K562 (cell line): Measurements from ENCODE around the gene ANKRD65. TPM values are rescaled to one million over a fixed set of nuclear protein-coding genes. Genes with fewer than 3 reads are reported as not detected.

Experiments used
- ARID2 ChIP-seq: fragments of 450-650 bp; IDR thresholded peaks from 2 replicates; pipeline ENCODE4 v1.6.1; 2017; ENCODE audit warnings: antibody characterized with exemption, mild to moderate bottlenecking
- CBFA2T3 ChIP-seq: fragments of 450-650 bp; IDR thresholded peaks from 2 replicates; pipeline ENCODE4 v1.6.1; 2017
- CBX1 ChIP-seq: sonication (generic); IDR thresholded peaks from 2 replicates; pipeline ENCODE4 v1.6.1; 2016; ENCODE audit warnings: antibody characterized with exemption, low read depth, mild to moderate bottlenecking
- GATAD2A ChIP-seq: fragments of 450-650 bp; IDR thresholded peaks from 2 replicates; pipeline ENCODE4 v1.6.1; 2017
- GATAD2B ChIP-seq: fragments of 450-650 bp; IDR thresholded peaks from 2 replicates; pipeline ENCODE4 v1.6.1; 2017; ENCODE audit warnings: mild to moderate bottlenecking, borderline replicate concordance
- MAZ ChIP-seq, 2 experiments: fragments of 450-650 bp in 1 of 2; sonication (generic) in 1 of 2; formaldehyde crosslinking; IDR thresholded peaks in 1 of 2; conservative IDR thresholded peaks in 1 of 2; 2 replicates each; pipeline versions ENCODE4 v1.4.0 to v1.5.0; 2020; ENCODE audit warnings: mild to moderate bottlenecking in 1 of 2, missing genetic modification reagents in 1 of 2
- MBD2 ChIP-seq: sonication (generic); IDR thresholded peaks from 2 replicates; pipeline ENCODE4 v1.6.1; 2016; ENCODE audit warnings: low read depth, borderline replicate concordance
- MECOM ChIP-seq: fragments of 250-450 bp; sonication (Bioruptor Pico); IDR thresholded peaks from 2 replicates; pipeline ENCODE4 v1.8.0; 2022; ENCODE audit warnings: inconsistent platforms
- MED1 ChIP-seq: sonication (generic); formaldehyde crosslinking; IDR thresholded peaks from 2 replicates; pipeline ENCODE4 v1.8.1; 2023; ENCODE audit warnings: missing genetic modification reagents, borderline replicate concordance
- NR3C1 ChIP-seq: sonication (generic); formaldehyde crosslinking; IDR thresholded peaks from 2 replicates; pipeline ENCODE4 v1.8.1; 2022; ENCODE audit warnings: missing genetic modification reagents
- NRF1 ChIP-seq, 2 experiments: fragments of 450-650 bp; IDR thresholded peaks in 1 of 2; conservative IDR thresholded peaks in 1 of 2; 2 replicates each; pipeline ENCODE4 v1.6.1; 2014; ENCODE audit warnings: mild to moderate bottlenecking in 2 of 2
- PBX2 ChIP-seq, 2 experiments: IDR thresholded peaks in 1 of 2; conservative IDR thresholded peaks in 1 of 2; 2 replicates each; pipeline ENCODE4 v1.6.1; 2016; ENCODE audit warnings: low read depth in 2 of 2, mild to moderate bottlenecking in 1 of 2, missing compliant biosample characterization in 1 of 2, missing genetic modification characterization in 1 of 2, moderate library complexity in 1 of 2
- RBM34 ChIP-seq: fragments of 200-400 bp; formaldehyde crosslinking; IDR thresholded peaks from 2 replicates; pipeline ENCODE4 v1.6.1; 2018; ENCODE audit warnings: low read length, borderline replicate concordance; ENCODE audit not compliant: insufficient read depth
- ZBTB43 ChIP-seq: sonication (generic); formaldehyde crosslinking; IDR thresholded peaks from 2 replicates; pipeline ENCODE4 v1.8.0; 2023; ENCODE audit warnings: mild to moderate bottlenecking, missing genetic modification reagents
- polyA plus RNA-seq, 8 experiments: library from polyadenylated mRNA; depleted of rRNA in 4 of 8; stranded (reverse) in 5 of 8; unstranded in 3 of 8; fragments of >200 nt; fragmentation: Nextera tagmentation in 2 of 8; fragmentation: Illumina TruSeq in 1 of 8; extraction: Ambion mirVana in 2 of 8; extraction: Trizol in 1 of 8; gene quantifications; 2 replicates each; pipeline versions ENCODE4 v1.2.1 to v1.2.3, GENCODE V29; 2011 to 2014; ENCODE audit warnings: inconsistent platforms in 1 of 8, missing spikeins in 1 of 8
- total RNA-seq, 7 experiments: library from RNA; depleted of rRNA in 6 of 7; stranded (reverse); fragments of >200 nt in 6 of 7; fragmentation: Illumina TruSeq in 2 of 7; extraction: Trizol in 2 of 7; gene quantifications; 2 replicates each; pipeline versions ENCODE4 v1.2.1 to v1.2.3, GENCODE V29; 2011 to 2021; ENCODE audit warnings: low replicate concordance in 1 of 7
- TF ChIP-seq, protein P1 (sequence below): sonication (generic); formaldehyde crosslinking; IDR thresholded peaks from 2 replicates; pipeline ENCODE4 v1.8.0; 2022; ENCODE audit warnings: missing genetic modification reagents, mild to moderate bottlenecking, moderate library complexity, borderline replicate concordance
- TF ChIP-seq, protein P2 (sequence below): fragments of 200-800 bp; sonication (Bioruptor generic); IDR thresholded peaks from 2 replicates; pipeline ENCODE4 v1.6.1; 2016; ENCODE audit warnings: missing genetic modification characterization, missing compliant biosample characterization

Gene ANKRD65
- total and polyA plus RNA-seq, 9 of the 15 experiments (the other 6 are each of a cell fraction or from before 2014, with no cell fraction given) = not detected

DNA sequence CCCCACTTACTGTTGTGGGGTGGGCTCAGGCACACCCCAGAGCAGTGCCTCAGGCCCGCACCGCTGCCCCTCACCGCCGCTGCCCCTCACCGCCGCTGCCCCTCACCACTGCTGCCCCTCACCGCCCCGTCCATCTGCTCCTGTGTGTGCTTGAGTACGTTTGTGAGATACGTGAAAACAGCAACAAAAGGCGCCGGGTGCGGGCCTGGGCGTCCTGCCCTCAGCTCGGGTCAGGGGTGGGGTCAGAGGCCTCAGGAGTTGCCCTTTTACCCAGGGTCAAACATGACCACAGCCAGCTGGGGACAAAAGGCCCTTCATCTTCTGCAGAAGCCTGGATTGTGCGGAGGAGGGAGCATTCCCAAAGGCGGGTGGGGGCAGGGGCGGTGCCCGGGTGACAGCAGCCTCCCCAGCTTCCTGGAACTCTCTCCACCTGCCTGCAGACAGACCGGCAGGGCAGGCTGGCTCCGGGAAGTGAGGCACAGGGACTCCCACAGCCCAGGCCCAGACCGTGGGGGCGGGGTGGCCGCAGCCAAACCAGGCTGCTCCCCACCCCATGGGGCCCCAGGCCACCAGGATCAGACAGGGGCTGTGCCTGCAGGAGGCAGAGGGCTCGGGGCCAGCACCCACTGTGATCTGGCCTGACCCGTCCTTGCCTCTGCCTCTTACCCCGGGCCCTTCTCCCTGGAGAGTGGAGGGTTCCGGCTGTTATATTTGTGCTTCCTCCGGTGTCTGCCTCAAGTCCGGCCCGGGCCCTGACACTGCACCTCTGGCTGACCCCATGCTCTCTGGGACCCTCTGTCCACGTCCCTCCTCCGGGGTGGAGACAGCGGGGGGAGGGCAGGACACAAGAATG, 12.1 kb upstream of the ANKRD65 start (continued):
- TF ChIP-seq, protein P1, sequence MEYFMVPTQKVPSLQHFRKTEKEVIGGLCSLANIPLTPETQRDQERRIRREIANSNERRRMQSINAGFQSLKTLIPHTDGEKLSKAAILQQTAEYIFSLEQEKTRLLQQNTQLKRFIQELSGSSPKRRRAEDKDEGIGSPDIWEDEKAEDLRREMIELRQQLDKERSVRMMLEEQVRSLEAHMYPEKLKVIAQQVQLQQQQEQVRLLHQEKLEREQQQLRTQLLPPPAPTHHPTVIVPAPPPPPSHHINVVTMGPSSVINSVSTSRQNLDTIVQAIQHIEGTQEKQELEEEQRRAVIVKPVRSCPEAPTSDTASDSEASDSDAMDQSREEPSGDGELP (CRISPR knock-in tag) = peak; percentile 96
- TF ChIP-seq PBX2 (CRISPR knock-in tag; IDR thresholded peaks at IDR 0.05; ENCODE audit: low read depth) (no peak), PBX2 (tag; conservative IDR thresholded peaks at IDR 0.05; ENCODE audit: low read depth) (no peak), ZBTB43 (CRISPR knock-in tag) (no peak), CBX1 (0 out of 2 replicates have a peak, but pooled peaks have one; percentile 26), RBM34 (no peak), NRF1 (conservative IDR thresholded peaks at IDR 0.05 in 1 of 2, IDR thresholded peaks at IDR 0.05 in 1 of 2) (peak; percentile 31 to 39; a peak in 3 of 4 replicates), NR3C1 (CRISPR knock-in tag) (no peak), MECOM (no peak), GATAD2A (peak; percentile 40; the same call in 1 of the 2 replicates), ARID2 (no peak), GATAD2B (peak; percentile 31; the same call in 1 of the 2 replicates), MBD2 (no peak), MAZ (CRISPR knock-in tag; conservative IDR thresholded peaks at IDR 0.05 in 1 of 2, IDR thresholded peaks at IDR 0.05 in 1 of 2) (peak; percentile 92 to 95), MED1 (CRISPR knock-in tag) (no peak), CBFA2T3 (peak; percentile 54)
- TF ChIP-seq, protein P2, sequence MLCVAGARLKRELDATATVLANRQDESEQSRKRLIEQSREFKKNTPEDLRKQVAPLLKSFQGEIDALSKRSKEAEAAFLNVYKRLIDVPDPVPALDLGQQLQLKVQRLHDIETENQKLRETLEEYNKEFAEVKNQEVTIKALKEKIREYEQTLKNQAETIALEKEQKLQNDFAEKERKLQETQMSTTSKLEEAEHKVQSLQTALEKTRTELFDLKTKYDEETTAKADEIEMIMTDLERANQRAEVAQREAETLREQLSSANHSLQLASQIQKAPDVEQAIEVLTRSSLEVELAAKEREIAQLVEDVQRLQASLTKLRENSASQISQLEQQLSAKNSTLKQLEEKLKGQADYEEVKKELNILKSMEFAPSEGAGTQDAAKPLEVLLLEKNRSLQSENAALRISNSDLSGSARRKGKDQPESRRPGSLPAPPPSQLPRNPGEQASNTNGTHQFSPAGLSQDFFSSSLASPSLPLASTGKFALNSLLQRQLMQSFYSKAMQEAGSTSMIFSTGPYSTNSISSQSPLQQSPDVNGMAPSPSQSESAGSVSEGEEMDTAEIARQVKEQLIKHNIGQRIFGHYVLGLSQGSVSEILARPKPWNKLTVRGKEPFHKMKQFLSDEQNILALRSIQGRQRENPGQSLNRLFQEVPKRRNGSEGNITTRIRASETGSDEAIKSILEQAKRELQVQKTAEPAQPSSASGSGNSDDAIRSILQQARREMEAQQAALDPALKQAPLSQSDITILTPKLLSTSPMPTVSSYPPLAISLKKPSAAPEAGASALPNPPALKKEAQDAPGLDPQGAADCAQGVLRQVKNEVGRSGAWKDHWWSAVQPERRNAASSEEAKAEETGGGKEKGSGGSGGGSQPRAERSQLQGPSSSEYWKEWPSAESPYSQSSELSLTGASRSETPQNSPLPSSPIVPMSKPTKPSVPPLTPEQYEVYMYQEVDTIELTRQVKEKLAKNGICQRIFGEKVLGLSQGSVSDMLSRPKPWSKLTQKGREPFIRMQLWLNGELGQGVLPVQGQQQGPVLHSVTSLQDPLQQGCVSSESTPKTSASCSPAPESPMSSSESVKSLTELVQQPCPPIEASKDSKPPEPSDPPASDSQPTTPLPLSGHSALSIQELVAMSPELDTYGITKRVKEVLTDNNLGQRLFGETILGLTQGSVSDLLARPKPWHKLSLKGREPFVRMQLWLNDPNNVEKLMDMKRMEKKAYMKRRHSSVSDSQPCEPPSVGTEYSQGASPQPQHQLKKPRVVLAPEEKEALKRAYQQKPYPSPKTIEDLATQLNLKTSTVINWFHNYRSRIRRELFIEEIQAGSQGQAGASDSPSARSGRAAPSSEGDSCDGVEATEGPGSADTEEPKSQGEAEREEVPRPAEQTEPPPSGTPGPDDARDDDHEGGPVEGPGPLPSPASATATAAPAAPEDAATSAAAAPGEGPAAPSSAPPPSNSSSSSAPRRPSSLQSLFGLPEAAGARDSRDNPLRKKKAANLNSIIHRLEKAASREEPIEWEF (CRISPR knock-in tag) = no peak
